Measurements from ENCODE around the gene STPG3. TPM values are rescaled to one million over a fixed set of nuclear protein-coding genes. Genes with fewer than 3 reads are reported as not detected.

The STPG3 gene
- total and polyA plus RNA-seq, 9 of the 15 experiments (the other 6 are each of a cell fraction or from before 2014, with no cell fraction given): not detected

GRCh38 chr9:137218754-137219271 lies 32.3 kb upstream of the STPG3 start (continued):
- TF ChIP-seq ZBTB2 (IDR thresholded peaks at IDR 0.05): peak; percentile 82
- TF ChIP-seq FIP1L1 (IDR thresholded peaks at IDR 0.05; ENCODE audit: low read depth, low read length, poor library complexity, severe bottlenecking): no peak
- peak; percentile 70 for TF ChIP-seq TCF7 (IDR thresholded peaks at IDR 0.05; ENCODE audit: borderline replicate concordance)
- no peak for TF ChIP-seq ZKSCAN8 (CRISPR knock-in tag; IDR thresholded peaks at IDR 0.05)
- TF ChIP-seq RBM25 (IDR thresholded peaks at IDR 0.05; ENCODE audit: low read depth, low read length, severe bottlenecking): no peak
- TF ChIP-seq KLF16 (IDR thresholded peaks at IDR 0.05): peak; percentile 12; the same call in 1 of the 2 replicates
- TF ChIP-seq ZBTB11 (CRISPR knock-in tag; IDR thresholded peaks at IDR 0.05): no peak; a peak in 1 of 6 replicates
- no peak for TF ChIP-seq ZNF444 (CRISPR knock-in tag; IDR thresholded peaks at IDR 0.05)
- no peak for TF ChIP-seq RBM17 (IDR thresholded peaks at IDR 0.05; ENCODE audit: borderline replicate concordance, low read depth, low read length)
- TF ChIP-seq RBM22 (IDR thresholded peaks at IDR 0.05; ENCODE audit: low read depth, low read length, poor library complexity, severe bottlenecking): no peak
- TF ChIP-seq ZNF79 (CRISPR knock-in tag; IDR thresholded peaks at IDR 0.05; ENCODE audit: low read depth): no peak
- no peak for TF ChIP-seq ZNF655 (CRISPR knock-in tag; IDR thresholded peaks at IDR 0.05)
- peak; percentile 51 for TF ChIP-seq ETV1 (tag; conservative IDR thresholded peaks at IDR 0.05; ENCODE audit: low read depth)
- no peak for TF ChIP-seq ZNF436 (CRISPR knock-in tag; IDR thresholded peaks at IDR 0.05)
- TF ChIP-seq SFPQ (IDR thresholded peaks at IDR 0.05; ENCODE audit: low read depth, low read length): no peak
- no peak for TF ChIP-seq TFE3 (CRISPR knock-in tag; IDR thresholded peaks at IDR 0.05)
- TF ChIP-seq WHSC1 (IDR thresholded peaks at IDR 0.05; ENCODE audit: low read length): peak; percentile 15
- TF ChIP-seq MEF2A (IDR thresholded peaks at IDR 0.05; ENCODE audit: control insufficient read depth, low read depth, low read length): no peak
